ENCODE measurements around the gene DVL3. TPM values are rescaled to one million over a fixed set of nuclear protein-coding genes. Genes with fewer than 3 reads are reported as not detected.
"Not testable (repeated sequence)": the region's sequence is repeated elsewhere in the genome, so short reads cannot be mapped to it uniquely, and the experiment has no call there.

DVL3 gene
- polyA plus RNA-seq, 1 donor (not counting 4 experiments of a cell fraction or from before 2014, with no cell fraction given): 18.5 TPM

DNA sequence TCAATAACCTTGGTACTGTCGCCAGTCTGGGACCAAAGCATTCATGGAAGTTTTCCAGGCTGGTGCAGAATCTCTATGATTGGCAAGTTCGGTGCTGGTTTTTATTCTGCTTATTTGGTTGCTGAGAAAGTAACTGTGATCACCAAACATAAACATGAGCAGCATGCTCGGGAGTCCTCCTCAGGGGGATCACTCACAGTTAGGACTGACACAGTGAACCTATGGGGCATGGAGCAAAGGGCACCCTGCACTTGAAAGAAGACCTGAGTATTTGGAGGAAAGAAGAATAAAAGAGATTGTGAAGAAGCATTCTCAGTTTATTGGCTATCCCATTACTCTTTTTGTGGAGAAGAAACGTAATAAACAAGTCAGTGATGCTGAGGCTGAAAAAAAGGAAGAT is 39.2 kb upstream of the DVL3 start:
- no peak for FAIRE-seq
- H3K79me2 ChIP-seq (ENCODE audit: control insufficient read depth, insufficient read depth, low read length): no peaks in the 10 kb centered on the region
- dilution Hi-C loops (cut with MboI; ENCODE audit: extremely low pct_ligation_motif_present, low sequenced_read_pairs): no loop called here

DNA sequence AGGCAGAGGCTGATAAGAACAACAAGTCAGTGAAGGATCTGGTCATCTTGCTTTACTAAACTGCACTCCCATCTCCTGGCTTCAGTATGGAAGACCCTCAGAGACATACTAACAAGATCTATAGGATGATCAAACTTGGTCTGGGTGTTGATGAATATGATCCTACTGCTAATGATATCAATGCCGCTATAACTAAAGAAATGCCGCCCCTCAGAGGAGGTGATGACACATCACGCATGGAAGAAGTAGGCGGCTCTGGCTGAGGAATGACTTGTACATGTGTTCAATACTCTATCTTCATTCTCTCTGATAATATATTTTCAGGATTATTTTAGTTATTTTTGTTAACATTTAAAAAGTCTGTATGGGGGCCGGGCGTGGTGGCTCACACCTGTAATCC is 37.5 kb upstream of the DVL3 start:
- H2AFZ ChIP-seq (ENCODE audit: control insufficient read depth, low read length): no peak overlapping the region

More for the DNA sequence above, 39.2 kb upstream of the DVL3 start:
- Histone ChIP-seq H3K4me1 (ENCODE audit: control insufficient read depth, extremely low read depth, insufficient read depth, low read length) (no peaks in the 10 kb centered on the region), H3K27me3 (ENCODE audit: control insufficient read depth, extremely low read depth, insufficient read depth, low read length) (no peaks in the 10 kb centered on the region), H3K9ac (ENCODE audit: control insufficient read depth, extremely low read depth, insufficient read depth, low read length) (no peak overlapping the region), H3K4me3 (ENCODE audit: control insufficient read depth in 2 of 3, extremely low read depth in 1 of 3, insufficient read depth in 2 of 3, low read depth in 1 of 3, low read length in 3 of 3) (no peak overlapping the region), H4K20me1 (ENCODE audit: control insufficient read depth, extremely low read depth, insufficient read depth, low read length) (no peaks in the 10 kb centered on the region), H3K36me3 (ENCODE audit: control insufficient read depth in 2 of 2, extremely low read depth in 1 of 2, insufficient read depth in 2 of 2, low read length in 2 of 2) (no peaks in the 10 kb centered on the region), H3K27ac (ENCODE audit: control insufficient read depth, insufficient read depth, low read length) (no peak overlapping the region), H3K4me2 (ENCODE audit: control insufficient read depth, extremely low read depth, insufficient read depth, low read depth, low read length) (no peak overlapping the region), H3K9me3 (ENCODE audit: control insufficient read depth, low read depth, low read length) (no peaks in the 10 kb centered on the region), H2AFZ (ENCODE audit: control insufficient read depth, low read length) (no peak overlapping the region), H3K9me1 (ENCODE audit: control insufficient read depth, extremely low read depth, insufficient read depth, low read length) (no peaks in the 10 kb centered on the region)
- no peak for DNase-seq (ENCODE audit: low read depth, low spot score)
- TF ChIP-seq, protein P1, sequence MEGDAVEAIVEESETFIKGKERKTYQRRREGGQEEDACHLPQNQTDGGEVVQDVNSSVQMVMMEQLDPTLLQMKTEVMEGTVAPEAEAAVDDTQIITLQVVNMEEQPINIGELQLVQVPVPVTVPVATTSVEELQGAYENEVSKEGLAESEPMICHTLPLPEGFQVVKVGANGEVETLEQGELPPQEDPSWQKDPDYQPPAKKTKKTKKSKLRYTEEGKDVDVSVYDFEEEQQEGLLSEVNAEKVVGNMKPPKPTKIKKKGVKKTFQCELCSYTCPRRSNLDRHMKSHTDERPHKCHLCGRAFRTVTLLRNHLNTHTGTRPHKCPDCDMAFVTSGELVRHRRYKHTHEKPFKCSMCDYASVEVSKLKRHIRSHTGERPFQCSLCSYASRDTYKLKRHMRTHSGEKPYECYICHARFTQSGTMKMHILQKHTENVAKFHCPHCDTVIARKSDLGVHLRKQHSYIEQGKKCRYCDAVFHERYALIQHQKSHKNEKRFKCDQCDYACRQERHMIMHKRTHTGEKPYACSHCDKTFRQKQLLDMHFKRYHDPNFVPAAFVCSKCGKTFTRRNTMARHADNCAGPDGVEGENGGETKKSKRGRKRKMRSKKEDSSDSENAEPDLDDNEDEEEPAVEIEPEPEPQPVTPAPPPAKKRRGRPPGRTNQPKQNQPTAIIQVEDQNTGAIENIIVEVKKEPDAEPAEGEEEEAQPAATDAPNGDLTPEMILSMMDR (optimal IDR thresholded peaks at IDR 0.05 in 1 of 3, IDR thresholded peaks at IDR 0.05 in 1 of 3, conservative IDR thresholded peaks at IDR 0.05 in 1 of 3; ENCODE audit: extremely low read depth in 1 of 3, insufficient read depth in 2 of 3, low read length in 3 of 3): no peak
- no peak for TF ChIP-seq EZH2 (IDR thresholded peaks at IDR 0.05; ENCODE audit: low read length)

DNA sequence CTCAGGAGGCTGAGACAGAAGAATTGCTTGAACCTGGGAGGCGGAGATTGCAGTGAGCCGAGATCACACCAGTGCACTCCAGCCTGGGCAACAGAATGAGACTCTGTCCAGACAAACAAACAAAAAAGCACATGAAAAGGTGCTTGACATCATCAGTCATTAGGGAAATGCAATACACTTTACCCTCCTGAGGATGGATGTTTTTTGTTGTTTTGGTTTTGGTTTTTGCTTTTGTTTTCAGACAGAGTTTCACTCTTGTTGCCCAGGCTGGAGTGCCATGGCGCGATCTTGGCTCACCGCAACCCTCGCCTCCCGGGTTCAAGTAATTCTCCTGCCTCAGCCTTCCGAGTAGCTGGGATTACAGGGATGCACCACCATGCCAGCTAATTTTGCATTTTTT is 34.1 kb upstream of the DVL3 start:
- H3K36me3 ChIP-seq (ENCODE audit: control insufficient read depth in 2 of 2, extremely low read depth in 1 of 2, insufficient read depth in 2 of 2, low read length in 2 of 2); DNase-seq (ENCODE audit: low read depth, low spot score); H3K4me3 ChIP-seq (ENCODE audit: control insufficient read depth in 2 of 3, extremely low read depth in 1 of 3, insufficient read depth in 2 of 3, low read depth in 1 of 3, low read length in 3 of 3); H3K4me2 ChIP-seq (ENCODE audit: control insufficient read depth, extremely low read depth, insufficient read depth, low read depth, low read length); FAIRE-seq; dilution Hi-C loops (cut with MboI; ENCODE audit: extremely low pct_ligation_motif_present, low sequenced_read_pairs); H3K27ac ChIP-seq (ENCODE audit: control insufficient read depth, insufficient read depth, low read length); H3K9me1 ChIP-seq (ENCODE audit: control insufficient read depth, extremely low read depth, insufficient read depth, low read length); H4K20me1 ChIP-seq (ENCODE audit: control insufficient read depth, extremely low read depth, insufficient read depth, low read length); H3K79me2 ChIP-seq (ENCODE audit: control insufficient read depth, insufficient read depth, low read length); H3K27me3 ChIP-seq (ENCODE audit: control insufficient read depth, extremely low read depth, insufficient read depth, low read length); H2AFZ ChIP-seq (ENCODE audit: control insufficient read depth, low read length); H3K9ac ChIP-seq (ENCODE audit: control insufficient read depth, extremely low read depth, insufficient read depth, low read length); H3K9me3 ChIP-seq (ENCODE audit: control insufficient read depth, low read depth, low read length); H3K4me1 ChIP-seq (ENCODE audit: control insufficient read depth, extremely low read depth, insufficient read depth, low read length): not testable (repeated sequence)

More for the DNA sequence above, 37.5 kb upstream of the DVL3 start:
- H3K36me3 ChIP-seq (ENCODE audit: control insufficient read depth in 2 of 2, extremely low read depth in 1 of 2, insufficient read depth in 2 of 2, low read length in 2 of 2): no peaks in the 10 kb centered on the region
- H3K27ac ChIP-seq (ENCODE audit: control insufficient read depth, insufficient read depth, low read length): no peak overlapping the region
- H3K27me3 ChIP-seq (ENCODE audit: control insufficient read depth, extremely low read depth, insufficient read depth, low read length): no peaks in the 10 kb centered on the region
- FAIRE-seq (no peak), DNase-seq (ENCODE audit: low read depth, low spot score) (no peak)
- H3K4me3 ChIP-seq (ENCODE audit: control insufficient read depth in 2 of 3, extremely low read depth in 1 of 3, insufficient read depth in 2 of 3, low read depth in 1 of 3, low read length in 3 of 3): no peak overlapping the region
- TF ChIP-seq EZH2 (IDR thresholded peaks at IDR 0.05; ENCODE audit: low read length): no peak
- TF ChIP-seq, protein P1 (optimal IDR thresholded peaks at IDR 0.05 in 1 of 3, IDR thresholded peaks at IDR 0.05 in 1 of 3, conservative IDR thresholded peaks at IDR 0.05 in 1 of 3; ENCODE audit: extremely low read depth in 1 of 3, insufficient read depth in 2 of 3, low read length in 3 of 3): peak in 1 of 3 experiments; percentile 38
- no peak overlapping the region for H3K4me2 ChIP-seq (ENCODE audit: control insufficient read depth, extremely low read depth, insufficient read depth, low read depth, low read length)
- no peaks in the 10 kb centered on the region for H3K79me2 ChIP-seq (ENCODE audit: control insufficient read depth, insufficient read depth, low read length)
- no peak overlapping the region for H3K9ac ChIP-seq (ENCODE audit: control insufficient read depth, extremely low read depth, insufficient read depth, low read length)
- dilution Hi-C loops (cut with MboI; ENCODE audit: extremely low pct_ligation_motif_present, low sequenced_read_pairs): no loop called here
- no peaks in the 10 kb centered on the region for H3K4me1 ChIP-seq (ENCODE audit: control insufficient read depth, extremely low read depth, insufficient read depth, low read length)
- H3K9me1 ChIP-seq (ENCODE audit: control insufficient read depth, extremely low read depth, insufficient read depth, low read length): no peaks in the 10 kb centered on the region
- no peaks in the 10 kb centered on the region for H3K9me3 ChIP-seq (ENCODE audit: control insufficient read depth, low read depth, low read length)
- no peaks in the 10 kb centered on the region for H4K20me1 ChIP-seq (ENCODE audit: control insufficient read depth, extremely low read depth, insufficient read depth, low read length)
